ENCODE results near the gene WNT3. TPM values are rescaled to one million over a fixed set of nuclear protein-coding genes. Genes with fewer than 3 reads are reported as not detected.
"Not testable (repeated sequence)": the region's sequence is repeated elsewhere in the genome, so short reads cannot be mapped to it uniquely, and the experiment has no call there.

Gene WNT3
- total RNA-seq, 1 donor from 2014 or later = 1.3 TPM

DNA sequence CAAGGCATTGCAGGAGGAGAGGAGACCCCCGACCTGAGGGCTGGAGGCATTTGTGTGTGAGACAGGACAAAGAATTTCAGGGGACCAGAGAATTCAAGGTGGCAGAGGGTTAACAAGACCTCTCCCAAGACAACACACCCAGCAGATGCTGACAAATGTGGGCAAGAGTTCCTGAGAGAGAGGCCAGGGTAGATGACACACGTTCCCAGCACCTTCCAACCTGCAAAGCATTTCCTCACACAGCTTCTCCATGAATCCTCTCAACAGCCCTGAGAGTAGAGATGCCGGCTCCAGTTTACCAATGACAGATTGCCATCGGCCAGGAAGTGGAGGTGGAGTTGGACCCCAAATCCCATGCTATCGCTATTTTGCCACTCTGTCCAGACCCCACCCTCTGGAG is 25.0 kb downstream of the WNT3 start:
- Mint-ChIP-seq H3K27ac (no peak overlapping the region), H3K27me3 (peaks cover 39% of the 10 kb centered on the region), H3K9me3 (no peaks in the 10 kb centered on the region), H3K4me3 (no peak overlapping the region), H3K4me1 (no peaks in the 10 kb centered on the region), H3K36me3 (ENCODE audit: low read depth) (no peaks in the 10 kb centered on the region)
- DNase-seq = no peak
- POLR2A ChIA-PET = no interaction called here
- TF ChIP-seq, protein P1, sequence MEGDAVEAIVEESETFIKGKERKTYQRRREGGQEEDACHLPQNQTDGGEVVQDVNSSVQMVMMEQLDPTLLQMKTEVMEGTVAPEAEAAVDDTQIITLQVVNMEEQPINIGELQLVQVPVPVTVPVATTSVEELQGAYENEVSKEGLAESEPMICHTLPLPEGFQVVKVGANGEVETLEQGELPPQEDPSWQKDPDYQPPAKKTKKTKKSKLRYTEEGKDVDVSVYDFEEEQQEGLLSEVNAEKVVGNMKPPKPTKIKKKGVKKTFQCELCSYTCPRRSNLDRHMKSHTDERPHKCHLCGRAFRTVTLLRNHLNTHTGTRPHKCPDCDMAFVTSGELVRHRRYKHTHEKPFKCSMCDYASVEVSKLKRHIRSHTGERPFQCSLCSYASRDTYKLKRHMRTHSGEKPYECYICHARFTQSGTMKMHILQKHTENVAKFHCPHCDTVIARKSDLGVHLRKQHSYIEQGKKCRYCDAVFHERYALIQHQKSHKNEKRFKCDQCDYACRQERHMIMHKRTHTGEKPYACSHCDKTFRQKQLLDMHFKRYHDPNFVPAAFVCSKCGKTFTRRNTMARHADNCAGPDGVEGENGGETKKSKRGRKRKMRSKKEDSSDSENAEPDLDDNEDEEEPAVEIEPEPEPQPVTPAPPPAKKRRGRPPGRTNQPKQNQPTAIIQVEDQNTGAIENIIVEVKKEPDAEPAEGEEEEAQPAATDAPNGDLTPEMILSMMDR (IDR thresholded peaks at IDR 0.05) = no peak
- intact Hi-C loops (cut with micrococcal nuclease) = no loop called here
- no peak for ATAC-seq (ENCODE audit: low read depth)
- CTCF ChIA-PET = no interaction called here

DNA sequence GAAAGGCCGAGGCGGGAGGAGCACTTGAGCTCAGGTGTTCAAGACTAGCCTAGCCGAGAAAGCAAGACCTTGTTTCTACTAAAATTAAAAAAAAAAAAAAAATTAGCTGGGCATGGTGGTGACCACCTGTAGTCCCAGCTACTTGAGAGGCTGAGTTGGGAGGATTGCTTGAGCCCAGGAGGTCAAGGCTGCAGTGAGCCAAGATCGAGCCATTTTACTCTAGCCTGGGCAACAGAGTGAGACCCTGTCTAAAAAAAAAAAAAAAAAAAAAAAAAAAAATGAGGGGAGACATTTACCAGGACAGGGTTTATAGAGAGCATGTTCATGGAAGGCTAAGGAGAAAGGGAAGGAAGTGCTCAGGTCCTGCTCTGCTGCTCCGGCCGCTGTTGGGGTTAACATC is 25.5 kb downstream of the WNT3 start:
- H3K36me3 Mint-ChIP-seq (ENCODE audit: low read depth); POLR2A ChIA-PET; DNase-seq; CTCF ChIA-PET; H3K4me1 Mint-ChIP-seq; H3K9me3 Mint-ChIP-seq; H3K27ac Mint-ChIP-seq; H3K4me3 Mint-ChIP-seq; intact Hi-C loops (cut with micrococcal nuclease); ATAC-seq (ENCODE audit: low read depth): not testable (repeated sequence)
- H3K27me3 Mint-ChIP-seq = peaks cover 39% of the 10 kb centered on the region

DNA sequence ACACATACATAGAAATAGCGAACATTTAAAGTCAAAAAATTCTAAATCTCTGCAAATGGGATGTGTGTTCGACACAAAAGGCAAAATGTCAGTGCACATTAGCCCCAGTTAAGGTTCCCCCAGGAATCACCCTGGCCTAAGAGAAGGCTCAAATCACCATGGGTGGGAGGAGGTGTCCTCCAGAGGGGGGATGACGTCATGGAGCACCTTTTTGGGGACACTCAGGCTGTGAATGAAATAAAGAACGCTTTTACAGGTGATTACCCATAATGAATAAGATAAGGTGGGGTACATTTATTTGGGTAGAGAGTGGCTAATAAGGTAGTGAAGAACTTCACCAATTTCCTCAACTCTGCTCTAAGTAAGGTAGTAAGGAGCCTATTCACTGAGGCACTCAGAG is 26.4 kb downstream of the WNT3 start:
- ChIA-PET CTCF (no interaction called here), POLR2A (no interaction called here)
- Mint-ChIP-seq H3K36me3 (ENCODE audit: low read depth) (no peaks in the 10 kb centered on the region), H3K4me1 (no peaks in the 10 kb centered on the region), H3K27ac (no peak overlapping the region), H3K9me3 (no peaks in the 10 kb centered on the region), H3K4me3 (no peak overlapping the region), H3K27me3 (peaks cover 38% of the 10 kb centered on the region)
- TF ChIP-seq, protein P1 (IDR thresholded peaks at IDR 0.05) = no peak
- DNase-seq = no peak
- no peak for ATAC-seq (ENCODE audit: low read depth)
- intact Hi-C loops (cut with micrococcal nuclease) = no loop called here

DNA sequence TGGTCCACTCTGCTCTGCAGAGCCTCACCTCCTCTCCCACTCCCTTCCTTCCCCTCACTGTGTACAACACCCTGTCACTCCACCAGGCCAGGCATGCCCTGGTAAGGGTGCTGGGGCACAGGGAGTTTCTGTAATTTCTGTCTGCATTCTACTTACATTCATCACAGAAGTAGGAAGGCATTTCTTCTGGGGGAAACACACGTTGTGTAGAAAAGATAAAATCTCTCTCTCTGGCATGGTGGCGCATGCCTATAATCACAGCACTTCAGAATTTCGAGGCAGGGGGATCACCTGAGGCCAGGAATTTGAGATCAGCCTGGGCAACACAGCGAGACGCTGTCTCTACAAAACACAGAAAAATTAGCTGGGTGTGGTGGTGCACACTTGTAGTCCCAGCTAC is 27.0 kb downstream of the WNT3 start:
- ATAC-seq (ENCODE audit: low read depth) = no peak
- Mint-ChIP-seq H3K36me3 (ENCODE audit: low read depth) (no peaks in the 10 kb centered on the region), H3K9me3 (no peaks in the 10 kb centered on the region), H3K27me3 (peaks cover 37% of the 10 kb centered on the region), H3K4me3 (no peak overlapping the region), H3K4me1 (no peaks in the 10 kb centered on the region), H3K27ac (no peak overlapping the region)
- ChIA-PET POLR2A (interaction anchor here (0.6 kb wide), 1 partner anchor 189 kb away, joined by 4 read pairs; no protein-coding TSS in a partner anchor), CTCF (no interaction called here)
- DNase-seq = no peak
- TF ChIP-seq, protein P1 (IDR thresholded peaks at IDR 0.05) = no peak
- intact Hi-C loops (cut with micrococcal nuclease) = no loop called here

DNA sequence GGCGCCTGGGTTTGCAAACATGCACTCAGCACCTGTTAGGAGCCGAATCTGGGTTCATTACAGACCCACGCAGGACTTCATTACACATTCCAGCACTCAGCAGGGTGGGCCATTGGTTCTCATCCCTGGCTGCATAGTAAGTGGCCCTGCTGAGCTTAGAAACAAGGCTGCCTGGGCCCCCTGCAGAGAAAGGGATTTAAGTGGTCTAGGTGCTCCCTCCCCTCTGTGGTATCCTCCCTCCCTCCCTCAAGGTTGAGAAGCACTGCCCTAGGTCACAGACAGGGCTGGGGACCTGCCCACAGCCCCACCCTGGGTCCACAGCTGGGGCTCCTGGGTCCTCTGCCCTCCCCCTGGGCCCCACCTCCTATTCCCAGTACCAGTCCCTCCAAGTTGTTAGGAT is 28.3 kb downstream of the WNT3 start:
- H3K9me3 Mint-ChIP-seq = no peaks in the 10 kb centered on the region
- POLR2A ChIA-PET = no interaction called here
- ATAC-seq (ENCODE audit: low read depth) = no peak

DNA sequence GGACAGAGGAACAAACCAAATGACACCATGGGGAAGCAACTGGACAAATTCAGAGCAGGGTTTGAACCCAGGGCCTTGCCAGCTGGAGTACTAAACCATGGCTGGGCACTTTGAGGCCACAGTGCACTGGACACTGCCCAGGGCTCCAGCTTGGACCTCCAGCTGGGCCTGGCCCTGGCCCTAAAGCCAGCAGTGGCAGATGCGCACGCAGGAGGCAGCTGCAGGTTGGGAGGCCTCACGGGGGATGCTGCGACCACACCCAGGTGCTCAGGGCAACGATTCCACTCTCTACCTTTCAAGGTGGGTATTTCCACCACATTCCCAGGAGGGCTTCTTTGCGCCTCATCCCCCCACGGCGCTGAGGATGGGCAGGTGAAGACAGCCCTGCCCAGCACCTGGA is 28.9 kb downstream of the WNT3 start:
- CTCF ChIA-PET = no interaction called here
- no peaks in the 10 kb centered on the region for H3K36me3 Mint-ChIP-seq (ENCODE audit: low read depth)

More for the DNA sequence above, 28.3 kb downstream of the WNT3 start:
- Mint-ChIP-seq H3K27ac (no peak overlapping the region), H3K4me1 (no peaks in the 10 kb centered on the region), H3K4me3 (no peak overlapping the region), H3K27me3 (peaks cover 34% of the 10 kb centered on the region), H3K36me3 (ENCODE audit: low read depth) (no peaks in the 10 kb centered on the region)
- intact Hi-C loops (cut with micrococcal nuclease) = no loop called here
- no peak for DNase-seq
- TF ChIP-seq, protein P1 (IDR thresholded peaks at IDR 0.05) = no peak
- CTCF ChIA-PET = no interaction called here

More for the DNA sequence above, 28.9 kb downstream of the WNT3 start:
- POLR2A ChIA-PET = no interaction called here
- peaks cover 34% of the 10 kb centered on the region for H3K27me3 Mint-ChIP-seq
- no peak overlapping the region for H3K4me3 Mint-ChIP-seq
- H3K9me3 Mint-ChIP-seq = no peaks in the 10 kb centered on the region
- H3K27ac Mint-ChIP-seq = no peak overlapping the region
- TF ChIP-seq, protein P1 (IDR thresholded peaks at IDR 0.05) = no peak
- H3K4me1 Mint-ChIP-seq = no peaks in the 10 kb centered on the region
- DNase-seq (no peak), ATAC-seq (ENCODE audit: low read depth) (no peak)
- intact Hi-C loops (cut with micrococcal nuclease) = no loop called here
